HG03280 (cell line): ENCODE data around the gene SHCBP1L.

ENCODE experiments used
- ATAC-seq: cut with Tn5 transposase; IDR thresholded peaks from one replicate; pipeline ENCODE4 v1.9.1; 2021; ENCODE audit warnings: mild to moderate bottlenecking, moderate library complexity; ENCODE audit not compliant: unreplicated experiment

The SHCBP1L gene

GRCh38 chr1:182897696-182898095, 55.3 kb downstream of the SHCBP1L start:
- no peak for ATAC-seq

- ATAC-seq: no peak
Observed at GRCh38 chr1:182890927-182891610, 61.9 kb downstream of the SHCBP1L start.

- no peak for ATAC-seq
Observed at GRCh38 chr1:182889997-182890396, 63.0 kb downstream of the SHCBP1L start.

DNA sequence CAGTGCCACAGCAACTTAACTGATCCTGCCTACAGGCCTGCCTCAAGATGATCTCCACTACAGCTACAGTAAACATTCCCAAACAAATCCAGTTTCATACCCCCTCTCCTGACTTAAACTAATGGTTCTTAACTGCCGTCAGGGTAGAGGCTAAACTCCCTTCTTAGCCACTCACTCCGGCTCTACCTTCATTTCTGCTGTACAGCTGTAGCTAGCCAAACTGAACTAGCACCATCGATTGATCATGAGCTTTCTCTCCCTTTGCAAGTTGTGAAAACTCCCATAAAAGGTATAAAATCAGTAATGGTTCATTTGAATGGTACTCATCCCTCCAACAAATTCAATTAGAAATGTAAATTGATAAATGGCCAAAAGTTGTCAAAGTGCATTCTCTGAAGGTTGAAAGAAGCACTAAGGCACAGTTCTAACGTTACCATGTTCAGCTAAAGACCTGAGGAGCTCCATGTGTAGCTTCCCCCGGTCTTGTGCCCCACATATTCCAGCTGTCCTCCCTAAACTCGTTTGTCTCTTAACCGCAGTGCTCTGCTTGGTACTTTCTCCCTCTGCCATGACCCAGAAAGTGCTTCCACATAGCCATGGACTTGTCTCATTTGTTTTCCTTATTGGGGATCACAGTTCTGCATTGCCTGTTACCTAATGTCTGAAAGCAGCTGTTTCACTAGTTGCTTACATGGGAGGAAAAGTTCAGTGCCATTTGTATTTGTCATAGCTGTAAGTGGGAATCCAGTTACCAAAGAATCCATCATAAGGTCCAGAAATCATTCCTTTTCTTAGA, 64.0 kb downstream of the SHCBP1L start:
- ATAC-seq: no peak

DNA sequence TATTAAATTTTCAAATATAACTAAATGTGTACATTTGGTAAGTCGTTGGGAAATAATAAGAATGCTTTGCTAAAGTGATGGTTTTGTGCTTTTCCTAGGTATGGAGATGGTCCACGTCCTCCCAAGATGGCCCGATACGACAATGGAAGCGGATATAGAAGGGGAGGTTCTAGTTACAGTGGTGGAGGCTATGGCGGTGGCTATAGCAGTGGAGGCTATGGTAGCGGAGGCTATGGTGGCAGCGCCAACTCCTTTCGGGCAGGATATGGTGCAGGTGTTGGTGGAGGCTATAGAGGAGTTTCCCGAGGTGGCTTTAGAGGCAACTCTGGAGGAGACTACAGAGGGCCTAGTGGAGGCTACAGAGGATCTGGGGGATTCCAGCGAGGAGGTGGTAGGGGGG, 66.0 kb downstream of the SHCBP1L start:
- ATAC-seq: no peak

DNA sequence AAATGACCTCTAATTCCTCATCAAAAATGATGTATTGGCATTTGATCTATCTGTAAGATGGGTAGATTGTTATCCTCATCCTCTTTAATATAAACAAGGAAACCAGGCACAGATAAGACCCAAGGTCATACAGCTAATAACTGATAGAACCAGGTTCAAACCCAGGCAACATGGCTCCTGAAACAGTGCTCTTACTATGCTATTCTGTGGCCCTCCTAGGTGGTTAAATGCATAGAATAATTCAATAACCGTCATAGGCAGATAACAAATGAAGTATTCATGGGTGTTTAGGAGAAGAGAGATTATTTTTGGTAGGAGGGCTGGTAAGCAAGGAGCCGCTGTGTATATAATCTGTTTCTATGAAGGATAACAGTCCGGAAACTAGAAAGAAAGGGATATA, 67.4 kb downstream of the SHCBP1L start:
- ATAC-seq: no peak

GRCh38 chr1:182884872-182885271, 68.1 kb downstream of the SHCBP1L start:
- no peak for ATAC-seq

GRCh38 chr1:182877842-182878241, 75.1 kb downstream of the SHCBP1L start:
- no peak for ATAC-seq

- no peak for ATAC-seq
Observed at GRCh38 chr1:182877331-182877730, 75.6 kb downstream of the SHCBP1L start.

DNA sequence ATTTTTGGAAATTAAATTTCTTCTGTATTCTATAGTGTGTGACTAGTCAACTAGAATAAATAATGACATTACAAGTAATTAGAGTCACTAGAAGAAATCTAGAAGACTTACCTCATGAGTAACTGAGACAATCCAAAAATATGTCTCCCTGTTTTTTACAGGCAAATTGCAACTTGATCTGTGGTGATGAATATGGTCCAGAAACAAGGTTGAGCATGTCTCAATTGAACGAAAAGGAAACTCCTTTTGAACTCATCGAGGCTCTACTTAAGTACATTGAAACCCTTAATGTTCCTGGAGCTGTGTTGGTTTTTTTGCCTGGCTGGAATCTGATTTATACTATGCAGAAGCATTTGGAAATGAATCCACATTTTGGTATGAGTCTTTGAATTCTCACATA, 77.1 kb downstream of the SHCBP1L start:
- ATAC-seq: no peak

- no peak for ATAC-seq
Observed at GRCh38 chr1:182872881-182873280, 80.1 kb downstream of the SHCBP1L start.

GRCh38 chr1:182869241-182869666, 83.7 kb downstream of the SHCBP1L start:
- no peak for ATAC-seq

- no peak for ATAC-seq
Observed at GRCh38 chr1:182867861-182868260, 85.1 kb downstream of the SHCBP1L start.

- ATAC-seq: no peak
Observed at GRCh38 chr1:182863940-182864339, 89.0 kb downstream of the SHCBP1L start.

DNA sequence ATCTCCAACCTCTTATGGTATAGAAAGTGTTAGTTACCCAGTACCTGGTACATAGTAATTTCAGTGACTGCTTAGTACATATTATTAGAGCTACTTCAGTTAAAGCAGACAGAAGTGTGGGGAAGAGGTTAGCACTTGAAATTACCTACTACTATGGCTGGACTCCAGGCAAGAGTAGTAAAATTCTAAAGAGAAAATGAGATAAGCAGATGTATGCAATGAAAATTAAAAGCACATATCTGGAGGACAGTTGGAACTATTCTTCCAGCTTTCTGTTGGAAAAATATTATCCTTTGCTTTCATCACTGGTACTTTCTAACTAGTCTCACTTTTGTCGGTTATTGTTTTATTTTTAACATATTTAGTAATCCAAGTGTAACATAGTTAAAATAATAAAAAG, 90.1 kb downstream of the SHCBP1L start:
- no peak for ATAC-seq

GRCh38 chr1:182861994-182862393, 91.0 kb downstream of the SHCBP1L start:
- ATAC-seq: no peak

DNA sequence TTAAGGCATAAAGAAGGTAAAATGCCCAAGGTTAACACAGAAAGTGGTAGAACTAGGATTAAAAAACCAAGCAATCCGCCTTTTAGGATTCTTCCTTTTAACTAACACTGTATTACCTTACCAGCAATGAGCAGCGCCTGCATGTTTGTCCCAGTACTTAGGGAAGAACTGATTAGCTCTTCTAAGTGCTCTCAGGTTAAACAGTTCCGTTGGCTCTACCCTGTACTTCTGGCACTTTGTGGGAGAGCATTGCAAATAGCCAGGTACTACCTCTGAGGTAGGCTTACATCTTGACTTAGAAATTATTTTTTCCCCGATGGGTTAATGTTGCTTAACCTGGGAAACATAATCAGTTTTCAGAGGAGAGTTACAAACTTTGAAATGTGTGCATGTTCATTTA, 92.3 kb downstream of the SHCBP1L start:
- no peak for ATAC-seq

DNA sequence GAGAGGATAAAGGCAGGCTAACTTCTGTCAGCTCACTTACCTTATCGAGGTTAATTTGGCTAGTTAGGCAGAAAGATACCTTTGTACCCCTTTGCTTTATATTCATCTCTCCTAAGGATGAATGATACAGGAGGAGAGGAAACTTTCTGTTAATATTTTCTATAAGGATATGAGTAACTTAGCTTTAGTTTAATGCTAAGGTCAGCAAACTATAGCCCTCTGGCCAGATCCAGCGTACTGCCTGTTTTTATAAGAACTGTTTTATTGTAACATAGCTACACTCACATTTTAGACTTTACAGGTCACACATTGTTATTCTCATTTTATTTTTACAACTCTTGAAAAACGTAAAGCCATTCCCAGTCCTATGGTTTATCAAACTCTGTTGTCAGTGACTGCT, 95.8 kb downstream of the SHCBP1L start:
- ATAC-seq: no peak

DNA sequence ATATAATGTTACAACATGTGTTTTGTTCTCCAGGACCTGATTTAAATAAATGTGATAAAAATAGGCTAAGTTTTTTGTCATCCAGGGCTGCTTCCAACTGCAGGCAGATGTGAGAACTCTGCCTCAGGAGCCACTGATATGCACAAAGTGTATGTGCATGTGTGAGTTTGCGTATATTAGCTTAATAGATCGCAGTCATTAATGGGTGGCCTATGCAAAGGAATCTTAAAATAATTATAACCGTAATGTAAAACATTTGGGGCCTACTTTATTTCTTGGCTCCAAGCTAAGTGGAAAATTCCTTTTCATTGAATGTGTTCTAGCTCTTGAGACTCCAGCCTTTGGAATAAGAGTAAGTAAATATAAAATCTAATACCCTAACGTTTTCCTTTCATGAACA, 97.1 kb downstream of the SHCBP1L start:
- ATAC-seq: no peak

DNA sequence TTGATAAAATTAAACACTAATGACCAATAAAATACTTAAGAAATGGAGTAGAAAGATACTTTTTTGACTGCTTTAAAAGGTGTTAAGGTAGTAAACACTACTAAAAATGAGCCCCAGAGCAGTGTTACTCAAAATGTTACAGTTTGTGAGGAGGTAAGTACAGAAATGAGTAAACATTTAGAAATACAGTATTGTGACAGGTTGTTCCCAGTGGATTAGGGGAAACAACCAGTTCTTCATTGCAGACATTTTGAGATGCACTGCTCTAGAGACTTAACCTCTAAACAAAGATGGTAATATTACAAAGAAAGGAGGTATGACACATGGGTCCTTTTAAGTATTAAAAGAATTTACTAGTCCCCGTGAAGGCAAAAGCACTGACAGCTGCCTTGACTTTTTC, 101.1 kb downstream of the SHCBP1L start:
- no peak for ATAC-seq

GRCh38 chr1:182850319-182850718, 102.6 kb downstream of the SHCBP1L start:
- no peak for ATAC-seq
